ENCODE data around the gene ARHGEF37.

The ARHGEF37 gene

DNA sequence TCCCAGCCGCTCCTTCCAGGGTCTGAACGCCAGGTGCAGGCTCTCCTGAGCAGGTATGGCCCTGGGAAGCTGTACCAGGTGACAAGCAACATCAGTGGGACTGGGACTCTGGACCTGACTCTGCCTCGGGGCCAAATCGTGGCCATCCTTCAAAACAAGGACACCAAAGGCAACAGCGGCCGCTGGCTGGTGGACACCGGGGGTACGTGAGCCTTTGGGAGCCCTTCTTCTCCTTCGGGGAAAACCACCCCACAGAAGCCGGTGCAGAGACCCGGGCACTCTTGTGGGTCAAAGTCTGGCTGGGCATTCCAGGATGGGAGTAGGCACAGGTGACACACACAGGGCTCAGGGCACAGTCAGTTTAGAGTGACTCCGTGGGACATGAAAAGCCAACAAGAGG, 45.8 kb downstream of the ARHGEF37 start:
- no peak for FAIRE-seq
- DNase-seq (ENCODE audit: low spot score): no peak

DNA sequence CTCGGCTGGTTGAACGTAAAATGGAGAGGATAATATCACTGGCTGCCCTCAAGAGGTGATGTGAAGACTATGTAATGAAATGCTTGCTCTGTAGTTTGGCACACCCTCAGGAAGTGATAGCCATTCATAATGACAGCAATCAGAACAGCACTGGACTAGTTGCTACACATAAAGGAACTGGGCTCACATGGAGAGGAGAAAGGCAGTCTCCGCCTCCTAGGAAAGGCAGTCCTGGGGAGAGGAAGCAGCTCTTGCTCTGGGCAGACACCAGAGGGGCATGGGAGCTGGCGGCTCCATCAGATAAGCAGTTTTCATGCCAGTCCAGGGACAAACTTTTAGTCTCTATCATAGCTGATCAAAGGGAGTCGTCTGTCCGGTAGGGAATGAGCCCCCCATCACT, 46.9 kb downstream of the ARHGEF37 start:
- FAIRE-seq (no peak), DNase-seq (ENCODE audit: low spot score) (no peak)

- FAIRE-seq (no peak), DNase-seq (ENCODE audit: low spot score) (no peak)
Observed at GRCh38 chr5:149628846-149629388, 47.6 kb downstream of the ARHGEF37 start.

DNA sequence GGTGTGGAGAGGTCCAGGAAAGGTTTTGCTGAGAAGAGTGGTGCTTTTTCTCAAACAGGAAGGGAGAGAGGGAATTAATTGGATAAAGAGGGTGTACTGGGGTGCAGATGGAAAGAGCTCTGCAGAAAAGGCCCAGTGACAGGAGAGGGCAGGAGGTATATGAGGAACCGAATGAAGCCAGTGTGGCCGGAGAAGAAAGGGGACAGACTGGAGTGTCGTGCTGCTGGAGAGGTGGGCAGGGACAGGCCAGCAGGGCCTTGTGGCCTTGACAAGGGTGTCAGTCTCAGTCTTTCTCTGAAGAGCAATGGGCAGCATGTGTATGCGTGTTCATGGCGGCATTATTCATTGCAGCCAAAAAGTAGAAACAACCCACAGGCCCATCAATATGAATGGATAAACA, 48.1 kb downstream of the ARHGEF37 start:
- no peak for DNase-seq (ENCODE audit: low spot score)
- no peak for FAIRE-seq

GRCh38 chr5:149630337-149630736, 49.0 kb downstream of the ARHGEF37 start:
- DNase-seq (ENCODE audit: low spot score): no peak
- no peak for FAIRE-seq

DNA sequence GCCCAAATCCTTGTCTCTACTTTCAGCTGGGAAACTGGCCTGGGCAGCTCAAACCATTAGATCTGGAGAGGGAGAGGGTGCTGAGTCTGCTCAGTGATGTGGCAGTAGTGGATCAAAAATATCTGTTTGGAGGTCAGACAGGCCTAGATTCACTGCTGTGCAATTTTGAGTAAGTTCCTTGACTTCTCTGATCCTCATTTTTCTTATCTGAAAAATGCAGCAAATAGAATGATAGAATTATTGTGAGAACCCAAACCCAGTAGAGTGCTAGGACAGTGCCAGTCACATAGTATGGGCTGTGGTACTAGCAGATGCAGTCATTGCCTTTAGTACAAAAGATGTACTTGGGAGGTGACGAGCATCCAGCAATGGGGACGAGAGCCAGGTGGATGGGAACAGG, 50.2 kb downstream of the ARHGEF37 start:
- DNase-seq (ENCODE audit: low spot score) (no peak), FAIRE-seq (no peak)

GRCh38 chr5:149632311-149633251, 51.3 kb downstream of the ARHGEF37 start:
- peak; percentile 89 for DNase-seq (ENCODE audit: low spot score)
- peak; percentile 60 for FAIRE-seq

DNA sequence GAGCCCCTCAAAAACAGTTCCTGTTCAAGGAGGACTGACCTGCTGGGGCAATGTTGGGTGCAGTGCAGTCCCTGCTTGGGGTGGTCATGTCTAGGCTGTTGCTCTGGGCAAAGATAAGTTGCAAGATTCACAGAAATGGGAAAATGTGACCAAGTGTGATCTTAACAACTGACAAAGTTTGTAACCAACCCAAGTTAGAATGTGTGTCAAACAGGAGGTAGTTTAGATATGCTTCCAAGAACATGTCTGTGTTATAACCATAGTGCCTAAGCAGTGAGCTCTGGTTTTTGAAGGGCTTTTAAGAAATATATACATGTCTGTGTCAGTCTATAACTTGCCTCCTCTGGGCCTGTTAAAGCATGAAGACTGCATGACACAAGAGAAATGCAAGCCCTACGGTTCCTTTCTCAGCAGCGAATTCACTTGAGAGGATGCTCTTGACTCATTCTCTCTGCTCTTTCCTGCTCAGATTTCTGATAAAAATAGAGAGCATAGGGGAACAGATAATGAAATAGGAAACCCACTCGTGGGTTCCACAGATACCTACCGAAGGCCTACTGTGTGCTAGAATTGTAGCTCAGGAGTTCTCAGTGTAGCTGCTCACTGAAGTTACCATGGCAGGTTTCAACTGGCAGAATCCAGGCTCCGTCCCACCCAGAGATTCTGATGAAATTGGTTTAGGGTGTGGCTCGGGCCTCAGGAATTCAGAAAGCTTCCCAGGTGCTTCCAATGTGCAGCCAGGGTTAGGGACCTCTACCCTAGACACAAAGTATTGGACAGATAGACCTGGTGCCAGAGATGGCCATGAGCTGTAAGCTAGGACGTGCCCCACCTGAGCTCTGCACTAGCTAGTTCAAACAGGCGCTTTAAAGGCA, 52.4 kb downstream of the ARHGEF37 start:
- no peak for FAIRE-seq
- DNase-seq (ENCODE audit: low spot score): no peak

GRCh38 chr5:149635394-149635793, 54.1 kb downstream of the ARHGEF37 start:
- FAIRE-seq (no peak), DNase-seq (ENCODE audit: low spot score) (no peak)

DNA sequence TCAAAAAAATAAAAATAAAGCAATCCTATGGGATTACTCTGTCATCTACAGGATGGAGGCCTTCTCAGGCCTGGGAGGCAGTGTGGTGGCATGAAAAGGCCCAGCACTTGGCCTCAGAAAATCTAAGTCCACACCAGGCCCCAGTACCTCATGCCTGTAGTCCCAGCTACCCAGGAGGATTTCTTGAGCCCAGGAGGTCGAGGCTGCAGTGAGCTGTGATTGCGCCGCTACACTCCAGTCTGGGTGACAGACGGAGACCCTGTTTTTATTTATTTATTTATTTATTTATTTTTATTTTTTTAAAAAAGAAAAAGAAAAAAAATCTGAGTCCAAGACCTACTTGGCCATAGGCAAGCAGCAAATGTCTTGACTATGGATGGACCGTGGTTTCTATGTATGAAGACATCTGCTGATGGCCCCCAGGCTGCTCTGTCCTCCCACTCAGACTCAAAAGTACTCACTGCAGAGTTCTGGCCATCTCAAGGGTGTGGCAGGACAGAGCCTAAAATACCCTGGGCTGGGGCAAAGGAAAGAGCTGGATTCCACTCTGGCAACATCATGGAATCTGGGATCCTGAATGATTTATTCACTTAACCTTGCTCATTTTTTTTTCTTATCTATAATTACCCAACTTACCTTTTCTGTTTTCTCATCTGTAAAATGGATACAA, 55.0 kb downstream of the ARHGEF37 start:
- FAIRE-seq (no peak), DNase-seq (ENCODE audit: low spot score) (no peak)

GRCh38 chr5:149636861-149637246, 55.6 kb downstream of the ARHGEF37 start:
- DNase-seq (ENCODE audit: low spot score): peak; percentile 41
- FAIRE-seq: no peak

DNA sequence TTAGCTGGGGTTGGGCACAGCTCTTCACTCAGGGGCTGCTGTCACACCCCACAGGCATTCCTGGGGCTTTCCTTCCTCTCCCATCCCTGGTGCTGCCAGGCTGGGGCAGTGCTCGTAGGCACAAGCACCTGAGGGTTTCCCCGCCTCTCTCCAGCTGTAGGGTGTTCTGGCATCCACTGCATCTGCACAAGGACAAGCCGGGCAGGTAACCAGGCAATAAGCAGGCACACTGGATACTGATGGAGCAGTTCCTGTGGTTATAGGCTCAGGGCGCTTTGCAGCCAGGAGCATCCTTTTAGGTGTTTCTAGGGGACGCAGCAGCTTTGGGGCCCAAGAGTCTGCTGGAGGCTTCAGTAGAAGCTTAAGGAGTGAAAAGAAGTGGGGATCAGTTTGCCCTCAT, 56.8 kb downstream of the ARHGEF37 start:
- FAIRE-seq: no peak
- DNase-seq (ENCODE audit: low spot score): no peak

GRCh38 chr5:149638546-149639241, 57.4 kb downstream of the ARHGEF37 start:
- FAIRE-seq: no peak
- DNase-seq (ENCODE audit: low spot score): no peak

- no peak for DNase-seq (ENCODE audit: low spot score)
- no peak for FAIRE-seq
Observed at GRCh38 chr5:149639737-149640136, 58.4 kb downstream of the ARHGEF37 start.

GRCh38 chr5:149640350-149640999, 59.2 kb downstream of the ARHGEF37 start:
- DNase-seq (ENCODE audit: low spot score): no peak
- no peak for FAIRE-seq

DNA sequence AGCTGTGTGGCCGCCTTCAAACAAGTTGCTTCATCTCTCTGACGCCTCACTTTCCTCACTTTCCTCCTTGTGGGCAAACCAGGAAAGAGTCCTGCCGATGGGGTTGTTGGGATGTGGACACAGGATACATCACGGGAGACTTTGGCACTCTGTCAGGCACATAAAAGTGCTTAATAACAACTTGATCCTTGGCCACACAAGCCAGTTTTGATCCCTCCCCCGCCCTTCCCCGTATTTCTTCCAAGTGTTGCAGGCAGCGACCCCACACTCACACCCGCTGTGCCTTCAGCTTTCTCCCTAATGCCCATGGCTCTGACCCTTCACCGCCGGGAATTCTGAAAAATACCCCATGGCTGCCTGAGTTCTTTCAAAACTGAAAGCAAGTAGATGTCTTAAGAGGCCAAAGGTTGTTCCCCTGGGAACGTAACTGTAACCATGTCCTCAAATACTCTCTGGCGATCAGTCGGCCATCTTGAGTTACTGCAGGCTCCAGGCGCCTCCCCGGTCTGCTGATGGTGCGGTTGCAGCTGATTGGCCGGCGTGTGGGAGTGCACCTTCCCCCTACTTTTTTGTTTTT, 59.8 kb downstream of the ARHGEF37 start:
- DNase-seq (ENCODE audit: low spot score): no peak
- FAIRE-seq: no peak

DNA sequence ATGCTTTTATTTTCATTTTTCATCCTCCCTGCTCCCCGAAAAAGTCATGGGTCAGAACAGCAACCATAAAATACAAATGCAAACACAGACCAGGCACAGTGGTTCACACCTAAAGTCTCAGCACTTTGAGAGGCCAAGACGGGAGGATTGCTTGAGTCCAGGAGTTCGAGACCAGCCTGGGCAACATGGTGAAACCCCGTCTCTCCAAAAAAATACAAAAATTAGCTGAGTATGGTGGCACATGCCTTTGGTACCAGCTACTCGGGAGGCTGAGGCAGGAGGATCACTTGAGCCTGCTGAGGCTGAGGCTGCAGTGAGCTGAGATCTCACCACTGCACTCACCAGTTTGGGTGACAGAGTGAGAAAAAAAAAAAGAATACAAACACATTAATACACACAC, 60.3 kb downstream of the ARHGEF37 start:
- FAIRE-seq: no peak
- no peak for DNase-seq (ENCODE audit: low spot score)

GRCh38 chr5:149643781-149644180, 62.5 kb downstream of the ARHGEF37 start:
- FAIRE-seq: no peak
- no peak for DNase-seq (ENCODE audit: low spot score)

DNA sequence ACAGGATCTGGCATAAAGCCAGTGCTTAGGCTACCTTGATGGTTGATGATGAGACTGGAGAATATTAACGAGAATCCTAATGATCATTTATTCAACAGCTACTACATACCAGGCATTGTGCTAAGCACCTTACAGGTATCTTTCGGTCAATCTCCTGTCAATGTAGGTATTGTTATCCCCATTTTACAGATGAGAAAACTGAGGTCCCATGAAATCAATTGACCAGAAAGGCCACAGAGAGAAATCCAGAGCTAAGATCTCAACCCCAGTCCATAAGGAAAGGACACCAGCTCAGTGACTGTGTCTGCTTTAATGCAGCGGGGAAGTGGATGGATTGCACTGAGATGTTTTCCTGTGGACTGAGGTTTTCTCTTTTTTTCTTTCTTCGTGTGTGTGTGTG, 63.3 kb downstream of the ARHGEF37 start:
- DNase-seq (ENCODE audit: low spot score) (no peak), FAIRE-seq (no peak)

GRCh38 chr5:149645236-149645635, 63.9 kb downstream of the ARHGEF37 start:
- FAIRE-seq (no peak), DNase-seq (ENCODE audit: low spot score) (no peak)
